Measurements from ENCODE around the gene CCIN.
"Not testable (repeated sequence)": the region's sequence is repeated elsewhere in the genome, so short reads cannot be mapped to it uniquely, and the experiment has no call there.

CCIN gene

GRCh38 chr9:36160126-36160525 lies 9.1 kb upstream of the CCIN start:
- DNase-seq (ENCODE audit: low spot score): not testable (repeated sequence)

- no peak for DNase-seq (ENCODE audit: low spot score)
These were observed 8.0 kb upstream of the CCIN start for GRCh38 chr9:36161187-36161586.

- no peak for DNase-seq (ENCODE audit: low spot score)
These were observed 6.9 kb upstream of the CCIN start for GRCh38 chr9:36162211-36162738.

- no peak for DNase-seq (ENCODE audit: low spot score)
These were observed 6.0 kb upstream of the CCIN start for GRCh38 chr9:36163049-36163785.

- DNase-seq (ENCODE audit: low spot score): no peak
These were observed 5.4 kb upstream of the CCIN start for GRCh38 chr9:36163786-36164170.

GRCh38 chr9:36164372-36164771 lies 4.8 kb upstream of the CCIN start:
- no peak for DNase-seq (ENCODE audit: low spot score)

- DNase-seq (ENCODE audit: low spot score): no peak
These were observed 4.2 kb upstream of the CCIN start for GRCh38 chr9:36164989-36165388.

- no peak for DNase-seq (ENCODE audit: low spot score)
These were observed 3.4 kb upstream of the CCIN start for GRCh38 chr9:36165826-36166167.

GRCh38 chr9:36166168-36166927 lies 2.8 kb upstream of the CCIN start:
- DNase-seq (ENCODE audit: low spot score): peak; percentile 79

GRCh38 chr9:36169708-36170107 lies 520 bp downstream of the CCIN start:
- DNase-seq (ENCODE audit: low spot score): no peak

GRCh38 chr9:36170531-36170930 lies 1.3 kb downstream of the CCIN start:
- no peak for DNase-seq (ENCODE audit: low spot score)

GRCh38 chr9:36173861-36174260 lies 4.7 kb downstream of the CCIN start:
- DNase-seq (ENCODE audit: low spot score): no peak

GRCh38 chr9:36174271-36174670 lies 5.1 kb downstream of the CCIN start:
- DNase-seq (ENCODE audit: low spot score): no peak

- no peak for DNase-seq (ENCODE audit: low spot score)
These were observed 5.5 kb downstream of the CCIN start for GRCh38 chr9:36174731-36175130.

- not testable (repeated sequence) for DNase-seq (ENCODE audit: low spot score)
These were observed 6.0 kb downstream of the CCIN start for GRCh38 chr9:36175209-36175608.

GRCh38 chr9:36176496-36176895 lies 7.3 kb downstream of the CCIN start:
- not testable (repeated sequence) for DNase-seq (ENCODE audit: low spot score)

- DNase-seq (ENCODE audit: low spot score): no peak
These were observed 8.4 kb downstream of the CCIN start for GRCh38 chr9:36177571-36177970.

GRCh38 chr9:36180243-36180642 lies 11.1 kb downstream of the CCIN start:
- DNase-seq (ENCODE audit: low spot score): not testable (repeated sequence)

- DNase-seq (ENCODE audit: low spot score): no peak
These were observed 18.2 kb downstream of the CCIN start for GRCh38 chr9:36187414-36187813.

GRCh38 chr9:36188212-36188611 lies 19.0 kb downstream of the CCIN start:
- DNase-seq (ENCODE audit: low spot score): no peak

- DNase-seq (ENCODE audit: low spot score): no peak
These were observed 20.8 kb downstream of the CCIN start for GRCh38 chr9:36189976-36190375.

GRCh38 chr9:36190388-36191289 lies 21.5 kb downstream of the CCIN start, which contains the start of gene CLTA:
Gene CLTA (plus strand): TSS chr9:36190921. CDS start chr9:36191057, 136 bp downstream.
- DNase-seq (ENCODE audit: low spot score): peak; percentile 99
